ENCODE results near the gene ARRDC5. TPM values are rescaled to one million over a fixed set of nuclear protein-coding genes. Genes with fewer than 3 reads are reported as not detected.

Gene ARRDC5
- total RNA-seq: 0.11 TPM in 1 of 2 replicates, not detected in the other

DNA sequence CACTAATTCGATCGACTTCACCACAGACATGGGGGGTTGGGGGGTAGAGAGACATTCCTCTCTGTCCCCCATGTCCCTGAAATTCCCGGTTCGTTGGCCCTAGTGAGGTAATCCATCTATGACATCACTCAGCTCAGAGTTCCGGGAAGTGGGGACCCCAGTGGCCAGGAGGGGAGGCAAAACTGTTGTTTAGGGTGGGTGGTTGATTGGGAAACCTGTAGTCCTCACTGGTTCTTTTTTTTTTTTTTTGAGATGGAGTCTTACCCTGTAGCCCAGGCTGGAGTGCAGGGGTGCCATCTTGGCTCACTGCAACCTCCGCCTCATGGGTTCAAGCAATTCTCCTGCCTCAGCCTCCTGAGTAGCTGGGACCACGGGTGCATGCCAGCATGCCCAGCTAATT, at the start of gene ARRDC5:
ARRDC5 (minus strand) TSS at position 101 of the 400 bp plus-strand sequence; CDS start at position 30, 71 bp downstream.

GRCh38 chr19:4909156-4909896, 6.6 kb upstream of the ARRDC5 start, which contains the start of gene UHRF1:
Gene UHRF1, plus strand, starts transcription at chr19:4909501. Its CDS starts 1,385 bp downstream, at chr19:4910886.

DNA sequence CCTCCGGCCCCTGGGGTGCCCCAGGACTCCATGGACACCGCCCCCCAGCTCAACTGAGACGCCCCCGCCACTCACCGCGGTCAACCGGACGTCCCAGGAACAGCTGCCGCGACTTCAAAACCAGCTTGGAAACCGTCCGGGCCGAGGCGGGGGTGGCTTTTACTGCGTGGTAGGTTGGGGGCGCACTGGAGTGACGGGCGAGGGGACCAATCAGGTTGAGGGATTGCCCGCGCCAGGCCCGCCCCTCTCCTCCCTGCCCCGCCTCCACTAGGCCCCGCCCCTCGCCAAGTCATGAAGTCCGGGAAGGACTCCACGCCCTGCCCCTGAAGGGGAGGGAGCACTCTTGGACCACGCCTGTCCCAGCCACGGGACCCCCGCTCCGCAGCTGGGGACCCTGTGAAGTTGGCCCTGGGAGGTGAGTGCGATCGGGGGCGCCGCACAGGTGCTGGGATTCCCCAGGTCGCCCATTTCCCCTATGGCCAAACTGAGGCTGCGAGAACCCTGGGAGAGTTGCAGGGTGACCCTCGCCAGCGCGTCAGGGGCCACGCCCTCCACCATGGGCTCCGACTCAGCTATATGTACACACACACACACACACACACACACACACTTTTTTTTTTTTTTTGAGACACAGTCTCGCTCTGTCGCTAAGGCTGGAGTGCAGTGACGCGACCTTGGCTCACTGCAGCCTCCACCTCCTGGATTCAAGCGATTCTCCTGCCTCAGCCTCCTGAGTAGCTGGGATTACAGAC, 35.0 kb downstream of the ARRDC5 start, which contains the start of gene PLIN3:
PLIN3 (minus strand) TSS at position 134 of the 752 bp plus-strand sequence. CDS start 6,273 bp downstream, outside the sequence.

Small RNAs within 50 kb of the gene (small RNA-seq; reads per million reads assigned to genes)
- gene MIR4747: not detected

Other genes with a start within 250 kb of the ARRDC5 start
- 133 and 176 TPM in 2 replicates for gene MYDGF, start 232.6 kb downstream of the ARRDC5 start, total RNA-seq
- 31.2 and 42.4 TPM in 2 replicates for gene DPP9, start 179.1 kb downstream of the ARRDC5 start, total RNA-seq
- gene FEM1A, start 111.2 kb downstream of the ARRDC5 start, total RNA-seq: 8.4 and 8.5 TPM in 2 replicates
- gene TICAM1, start 71.2 kb downstream of the ARRDC5 start, total RNA-seq: 1.7 and 1.8 TPM in 2 replicates
- gene PLIN3, start 35.2 kb downstream of the ARRDC5 start, total RNA-seq: 265 and 328 TPM in 2 replicates
- gene UHRF1, start 6.6 kb upstream of the ARRDC5 start, total RNA-seq: 13.2 and 17.9 TPM in 2 replicates
- 21.2 and 23.6 TPM in 2 replicates for gene KDM4B, start 66.2 kb upstream of the ARRDC5 start, total RNA-seq

Measured in articular chondrocyte of knee joint (primary cell).